Measurements from ENCODE around the gene AP5Z1. TPM values are rescaled to one million over a fixed set of nuclear protein-coding genes. Genes with fewer than 3 reads are reported as not detected.

Gene AP5Z1
- total RNA-seq, 1 donor from 2014 or later = 12.7 TPM

Small RNA genes within 50 kb of the gene (microRNA-seq; reads per million reads assigned to microRNA genes)
- not detected for gene MIR4656

Other genes with a start within 250 kb of the AP5Z1 start
- gene FOXK1, start 93.3 kb upstream of the AP5Z1 start, total RNA-seq = 16.8 TPM
- 0.05 TPM for gene PAPOLB, start 86.4 kb downstream of the AP5Z1 start, total RNA-seq
- 4.0 TPM for gene RADIL, start 108.1 kb downstream of the AP5Z1 start, total RNA-seq
- not detected for gene MMD2, start 183.6 kb downstream of the AP5Z1 start, total RNA-seq

Measured in Right ventricle myocardium superior (tissue), 1 donor.